ENCODE results near the gene SORCS3. TPM values are rescaled to one million over a fixed set of nuclear protein-coding genes. Genes with fewer than 3 reads are reported as not detected.

SORCS3 gene
- total and polyA plus RNA-seq, 2 donors (not counting 1 experiment from before 2014, with no cell fraction given), result not detected

GRCh38 chr10:105195831-105196230 lies 554.7 kb downstream of the SORCS3 start:
- no peaks in the 10 kb centered on the region for H3K79me2 ChIP-seq (ENCODE audit: control insufficient read depth, insufficient read depth, low read length)
- no peaks in the 10 kb centered on the region for H3K9me3 ChIP-seq (ENCODE audit: control extremely low read depth in 1 of 3, control insufficient read depth in 2 of 3, insufficient read depth in 1 of 3, low read length in 2 of 3)
- H3K4me1 ChIP-seq (ENCODE audit: control insufficient read depth in 2 of 2, insufficient read depth in 2 of 2, low read length in 2 of 2), result no peaks in the 10 kb centered on the region
- intact Hi-C loops (cut with micrococcal nuclease), result no loop called here
- no peak overlapping the region for H3K4me2 ChIP-seq (replicated peaks; ENCODE audit: low read depth, low read length, poor library complexity, severe bottlenecking)
- H3K9ac ChIP-seq (ENCODE audit: low read length), result no peak overlapping the region
- DNase-seq (no peak), ATAC-seq (ENCODE audit: low read depth) (no peak)
- H3K27me3 Mint-ChIP-seq, result no peaks in the 10 kb centered on the region
- no peak overlapping the region for H3K27ac ChIP-seq (ENCODE audit: low read length in 2 of 2)
- WGBS (ENCODE audit: insufficient coverage), result 66% methylated on average over 4 of the region's 4 CpGs
- no peaks in the 10 kb centered on the region for H3K9me3 Mint-ChIP-seq (ENCODE audit: insufficient read depth)
- no peaks in the 10 kb centered on the region for H3K36me3 ChIP-seq (replicated peaks in 1 of 2; ENCODE audit: control extremely low read depth in 1 of 2, control insufficient read depth in 1 of 2, extremely low read depth in 1 of 2, insufficient read depth in 2 of 2, low read length in 1 of 2)
- POLR2A ChIA-PET, result no interaction called here
- no peak overlapping the region for H3K4me3 ChIP-seq (ENCODE audit: control extremely low read depth in 1 of 5, extremely low read depth in 1 of 5, insufficient read depth in 1 of 5, low read depth in 2 of 5, low read length in 4 of 5)
- H3K4me3 Mint-ChIP-seq, result no peak overlapping the region
- H2AFZ ChIP-seq (ENCODE audit: insufficient read depth, low read depth, low read length, poor library complexity, severe bottlenecking), result no peak overlapping the region
- H3K27ac Mint-ChIP-seq, result no peak overlapping the region
- no peaks in the 10 kb centered on the region for H4K20me1 ChIP-seq (ENCODE audit: control insufficient read depth, insufficient read depth, low read length, poor library complexity, severe bottlenecking)
- H3K4me1 Mint-ChIP-seq, result no peaks in the 10 kb centered on the region
- TF ChIP-seq CTCF (IDR thresholded peaks at IDR 0.05) (no peak), EZH2 (IDR thresholded peaks at IDR 0.05; ENCODE audit: borderline replicate concordance, insufficient read depth, low read depth, low read length, poor library complexity, severe bottlenecking) (no peak)
- H3K27me3 ChIP-seq (replicated peaks in 1 of 4; ENCODE audit: control extremely low read depth in 1 of 4, control insufficient read depth in 3 of 4, insufficient read depth in 4 of 4, low read length in 3 of 4), result no peaks in the 10 kb centered on the region
- CTCF ChIA-PET, result no interaction called here

GRCh38 chr10:105197598-105198364 lies 556.7 kb downstream of the SORCS3 start:
- H3K79me2 ChIP-seq (ENCODE audit: control insufficient read depth, insufficient read depth, low read length), result no peaks in the 10 kb centered on the region
- no peak overlapping the region for H2AFZ ChIP-seq (ENCODE audit: insufficient read depth, low read depth, low read length, poor library complexity, severe bottlenecking)
- DNase-seq (no peak), ATAC-seq (ENCODE audit: low read depth) (no peak)
- H3K4me3 ChIP-seq (ENCODE audit: control extremely low read depth in 1 of 5, extremely low read depth in 1 of 5, insufficient read depth in 1 of 5, low read depth in 2 of 5, low read length in 4 of 5), result no peak overlapping the region
- no peaks in the 10 kb centered on the region for H4K20me1 ChIP-seq (ENCODE audit: control insufficient read depth, insufficient read depth, low read length, poor library complexity, severe bottlenecking)
- Mint-ChIP-seq H3K4me1 (no peaks in the 10 kb centered on the region), H3K9me3 (ENCODE audit: insufficient read depth) (no peaks in the 10 kb centered on the region), H3K4me3 (no peak overlapping the region), H3K27ac (no peak overlapping the region), H3K27me3 (no peaks in the 10 kb centered on the region)
- H3K9me3 ChIP-seq (ENCODE audit: control extremely low read depth in 1 of 3, control insufficient read depth in 2 of 3, insufficient read depth in 1 of 3, low read length in 2 of 3), result no peaks in the 10 kb centered on the region
- intact Hi-C loops (cut with micrococcal nuclease), result no loop called here
- H3K27me3 ChIP-seq (replicated peaks in 1 of 4; ENCODE audit: control extremely low read depth in 1 of 4, control insufficient read depth in 3 of 4, insufficient read depth in 4 of 4, low read length in 3 of 4), result no peaks in the 10 kb centered on the region
- H3K36me3 ChIP-seq (replicated peaks in 1 of 2; ENCODE audit: control extremely low read depth in 1 of 2, control insufficient read depth in 1 of 2, extremely low read depth in 1 of 2, insufficient read depth in 2 of 2, low read length in 1 of 2), result no peaks in the 10 kb centered on the region
- ChIA-PET POLR2A (no interaction called here), CTCF (no interaction called here)
- no peak overlapping the region for H3K27ac ChIP-seq (ENCODE audit: low read length in 2 of 2)
- 75% methylated on average over 3 of the region's 6 CpGs for WGBS (ENCODE audit: insufficient coverage)
- TF ChIP-seq CTCF (IDR thresholded peaks at IDR 0.05), result no peak
- no peak for TF ChIP-seq EZH2 (IDR thresholded peaks at IDR 0.05; ENCODE audit: borderline replicate concordance, insufficient read depth, low read depth, low read length, poor library complexity, severe bottlenecking)
- H3K4me1 ChIP-seq (ENCODE audit: control insufficient read depth in 2 of 2, insufficient read depth in 2 of 2, low read length in 2 of 2), result no peaks in the 10 kb centered on the region
- H3K9ac ChIP-seq (ENCODE audit: low read length), result no peak overlapping the region
- H3K4me2 ChIP-seq (replicated peaks; ENCODE audit: low read depth, low read length, poor library complexity, severe bottlenecking), result no peak overlapping the region

Measured in B cell (primary cell).